Activated T-helper 9 cell treated with anti-CD3 and anti-CD28 coated beads, Interleukin-2, amount 50 U/mL, for 16 hours (primary cell): ENCODE results near the gene RPS6KB1.
A peak's percentile ranks its signal among the peaks of the same experiment; 100 is the strongest.
"Not testable (repeated sequence)": the region's sequence is repeated elsewhere in the genome, so short reads cannot be mapped to it uniquely, and the experiment has no call there.

ENCODE experiments used
- DNase-seq: peaks from one replicate; pipeline ENCODE4 v3.0.0-alpha.2; 2020; ENCODE audit warnings: low read depth

RPS6KB1 gene

GRCh38 chr17:59892924-59893675 lies at the start of gene RPS6KB1, which contains the start of gene TUBD1:
Gene RPS6KB1, plus strand, starts transcription at chr17:59893121. Its CDS starts 64 bp downstream, at chr17:59893185.
Gene TUBD1, minus strand, starts transcription at chr17:59892943. Its CDS starts 1,941 bp downstream, at chr17:59891002.
- peak; percentile 94 for DNase-seq

DNA sequence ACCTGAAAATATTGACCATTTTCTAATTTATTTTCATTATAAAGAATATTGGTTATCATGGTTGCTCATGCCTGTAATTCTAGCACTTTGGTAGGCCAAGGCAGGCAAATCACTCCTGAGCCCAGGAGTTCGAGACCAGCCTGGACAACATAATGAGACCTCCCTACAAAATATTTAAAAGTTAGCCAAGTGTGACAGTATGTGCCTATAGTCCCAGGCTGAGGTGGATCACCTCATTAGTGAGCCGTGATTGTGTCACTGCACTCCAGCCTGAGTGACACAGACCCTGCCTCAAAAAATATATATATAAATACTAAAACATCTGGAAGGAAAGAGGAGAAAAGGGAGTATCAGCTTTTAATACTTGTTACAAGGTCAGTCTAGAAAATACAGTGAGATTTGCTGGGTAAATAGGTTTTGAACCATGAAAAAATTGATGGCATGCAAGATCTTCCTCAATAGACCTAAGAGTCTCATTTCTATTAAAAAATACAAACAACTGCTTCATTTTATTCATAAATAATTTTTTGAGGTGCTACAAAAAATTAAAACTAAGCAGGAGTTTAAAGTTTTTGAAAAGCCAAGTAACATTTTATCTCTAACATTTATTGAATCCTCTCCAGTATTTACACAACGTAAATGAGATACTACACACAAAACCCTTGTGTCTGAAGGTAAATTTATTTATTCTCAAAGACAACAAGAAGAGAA lies 47.9 kb upstream of the RPS6KB1 start:
- no peak for DNase-seq

DNA sequence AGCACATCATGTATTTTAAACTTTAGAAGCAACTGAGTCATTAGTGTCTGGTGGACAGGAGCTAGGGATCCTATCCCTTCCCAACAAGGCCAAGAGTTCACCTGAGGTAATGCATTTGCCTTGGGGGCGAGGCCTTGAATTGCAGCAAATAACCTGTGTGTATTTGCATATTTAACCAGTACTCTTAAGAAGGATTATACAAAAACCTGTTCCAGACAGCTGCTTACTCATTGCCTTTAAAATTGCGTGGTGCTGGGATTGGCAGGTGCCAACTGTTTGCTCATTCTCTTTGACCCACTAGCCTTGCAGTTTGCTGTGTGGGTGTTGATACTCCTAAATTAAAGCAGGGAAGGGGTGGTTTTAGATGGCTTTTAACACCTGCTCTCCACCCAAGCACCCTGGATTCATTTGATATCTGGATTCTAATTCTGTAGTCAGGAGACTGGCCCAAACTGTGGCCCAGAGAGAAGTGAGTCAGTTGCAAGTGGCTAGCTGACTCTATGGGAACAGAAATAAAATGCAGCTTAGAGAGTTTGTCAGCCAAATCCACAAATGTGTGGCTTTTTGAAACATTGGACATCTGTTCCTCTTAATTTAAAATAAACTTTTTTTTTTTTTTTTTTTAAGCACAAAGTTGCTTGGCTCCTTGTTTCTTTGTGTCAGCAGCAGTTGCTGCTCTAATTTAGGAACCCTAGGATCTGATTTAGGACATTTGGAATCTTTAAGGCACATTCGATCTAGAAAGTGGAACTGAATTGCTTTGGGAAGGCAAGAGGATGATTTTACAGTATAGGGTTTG lies 47.1 kb upstream of the RPS6KB1 start:
- DNase-seq = peak; percentile 19

GRCh38 chr17:59846394-59847165 lies 46.3 kb upstream of the RPS6KB1 start:
- DNase-seq = no peak

GRCh38 chr17:59848385-59848668 lies 44.6 kb upstream of the RPS6KB1 start:
- DNase-seq = no peak

GRCh38 chr17:59848778-59849177 lies 44.1 kb upstream of the RPS6KB1 start:
- no peak for DNase-seq

DNA sequence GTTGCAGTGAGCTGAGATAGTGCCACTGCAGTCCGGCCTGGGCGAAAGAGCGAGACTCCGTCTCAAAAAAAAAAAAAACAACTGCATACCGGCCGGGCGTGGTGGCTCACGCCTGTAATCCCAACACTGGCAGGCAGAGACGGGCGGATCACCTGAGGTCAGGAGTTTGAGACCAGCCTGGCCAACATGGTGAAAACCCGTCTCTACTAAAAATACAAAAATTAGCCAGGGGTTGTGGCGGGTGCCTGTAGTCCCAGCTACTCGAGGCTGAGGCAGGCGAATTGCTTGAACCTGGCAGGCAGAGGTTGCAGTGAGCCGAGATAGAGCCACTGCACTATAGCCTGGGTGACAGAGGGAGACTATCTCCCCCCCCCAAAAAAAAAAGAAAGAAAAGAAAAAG lies 42.6 kb upstream of the RPS6KB1 start:
- DNase-seq = not testable (repeated sequence)

- no peak for DNase-seq
Observed at GRCh38 chr17:59851439-59852375, 41.2 kb upstream of the RPS6KB1 start.

- not testable (repeated sequence) for DNase-seq
Observed at GRCh38 chr17:59852847-59853167, 40.1 kb upstream of the RPS6KB1 start.

DNA sequence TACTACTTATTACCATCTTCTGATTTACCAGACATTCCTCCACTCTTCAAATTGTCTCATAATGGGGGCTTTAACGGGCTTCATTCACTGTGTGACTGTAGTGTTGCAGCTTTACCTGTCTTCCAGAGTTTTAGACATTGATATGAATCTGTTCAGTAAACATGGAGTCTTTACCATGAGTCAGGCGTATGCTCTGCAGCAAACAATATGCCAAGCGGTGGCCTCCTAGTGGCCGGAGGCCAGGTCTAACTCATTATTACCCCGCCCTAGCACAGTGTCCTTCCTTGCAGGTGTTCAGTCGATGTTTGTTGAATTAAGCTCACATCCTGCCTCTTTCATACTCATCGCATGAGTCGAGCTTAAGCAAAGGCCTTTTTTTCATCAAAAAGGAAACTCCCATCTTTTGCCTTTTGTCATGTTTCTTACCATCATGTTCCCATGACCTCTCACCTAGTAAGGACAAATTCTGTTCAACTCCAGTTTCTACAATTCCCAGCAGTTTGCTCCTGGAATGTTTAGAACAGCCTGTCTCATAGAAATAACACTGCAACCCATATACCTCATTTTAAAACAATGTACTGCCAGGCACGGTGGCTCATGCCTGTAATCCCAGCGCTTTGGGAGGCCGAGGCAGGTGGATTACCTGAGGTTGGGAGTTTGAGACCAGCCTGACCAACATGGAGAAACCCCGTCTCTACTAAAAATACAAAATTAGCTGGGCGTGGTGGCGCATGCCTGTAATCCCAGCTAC lies 39.6 kb upstream of the RPS6KB1 start:
- DNase-seq = peak; percentile 39

DNA sequence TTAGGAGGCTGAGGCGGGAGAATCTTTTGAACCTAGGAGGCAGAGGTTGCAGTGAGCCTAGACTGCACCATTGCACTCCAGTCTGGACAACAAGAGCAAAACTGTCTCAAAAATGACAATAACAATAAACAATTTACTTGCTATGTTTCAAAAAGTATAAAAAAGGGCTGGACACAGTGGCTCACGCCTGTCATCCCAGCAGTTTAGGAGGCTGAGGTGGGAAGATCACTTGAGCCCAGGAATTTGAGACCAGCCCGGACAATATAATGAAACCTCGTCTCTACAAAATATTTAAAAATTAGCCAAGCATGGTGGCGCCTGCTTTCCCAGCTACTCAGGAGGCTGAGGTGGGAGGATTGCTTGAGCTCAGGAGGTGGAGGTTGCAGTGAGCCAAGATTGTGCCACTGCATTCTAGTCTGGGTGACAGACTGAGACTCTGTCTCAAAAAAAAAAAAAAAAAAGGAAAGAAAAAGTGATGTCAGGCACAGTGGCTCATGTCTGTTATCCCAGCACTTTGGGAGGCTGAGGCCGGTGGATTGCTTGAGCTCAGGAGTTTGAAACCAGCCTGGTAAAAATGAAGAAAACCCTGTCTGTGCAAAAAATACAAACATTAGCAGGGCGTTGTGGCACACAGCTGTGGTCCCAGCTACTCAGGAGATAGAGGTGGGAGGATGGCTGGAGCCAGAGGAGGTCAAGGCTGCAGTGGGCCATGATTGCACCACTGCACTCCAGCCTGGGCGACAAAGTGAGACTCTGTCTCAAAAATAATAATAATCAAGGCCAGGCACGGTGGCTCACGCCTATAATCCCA lies 38.8 kb upstream of the RPS6KB1 start:
- DNase-seq = not testable (repeated sequence)

- DNase-seq = no peak
Observed at GRCh38 chr17:59856859-59857794, 35.8 kb upstream of the RPS6KB1 start.

GRCh38 chr17:59858167-59858816 lies 34.6 kb upstream of the RPS6KB1 start:
- no peak for DNase-seq

DNA sequence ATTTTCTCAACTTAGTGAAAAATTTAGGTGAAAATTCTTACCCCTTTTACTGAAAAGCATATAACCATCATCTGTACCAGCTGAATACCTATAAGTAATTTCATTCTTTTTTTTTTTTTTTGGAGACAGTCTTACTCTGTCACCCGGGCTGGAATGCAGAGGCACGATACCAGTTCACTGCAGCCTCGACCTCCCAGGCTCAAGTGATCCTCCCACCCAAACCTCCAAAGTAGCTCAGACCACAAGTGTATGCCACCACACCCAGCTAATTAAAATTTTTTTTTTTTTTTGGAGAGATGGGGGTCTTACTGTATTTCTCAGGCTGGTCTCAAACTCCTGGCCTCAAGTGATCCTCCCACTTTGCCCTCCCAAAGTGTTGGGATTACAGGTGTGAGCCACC lies 34.0 kb upstream of the RPS6KB1 start:
- DNase-seq = no peak

DNA sequence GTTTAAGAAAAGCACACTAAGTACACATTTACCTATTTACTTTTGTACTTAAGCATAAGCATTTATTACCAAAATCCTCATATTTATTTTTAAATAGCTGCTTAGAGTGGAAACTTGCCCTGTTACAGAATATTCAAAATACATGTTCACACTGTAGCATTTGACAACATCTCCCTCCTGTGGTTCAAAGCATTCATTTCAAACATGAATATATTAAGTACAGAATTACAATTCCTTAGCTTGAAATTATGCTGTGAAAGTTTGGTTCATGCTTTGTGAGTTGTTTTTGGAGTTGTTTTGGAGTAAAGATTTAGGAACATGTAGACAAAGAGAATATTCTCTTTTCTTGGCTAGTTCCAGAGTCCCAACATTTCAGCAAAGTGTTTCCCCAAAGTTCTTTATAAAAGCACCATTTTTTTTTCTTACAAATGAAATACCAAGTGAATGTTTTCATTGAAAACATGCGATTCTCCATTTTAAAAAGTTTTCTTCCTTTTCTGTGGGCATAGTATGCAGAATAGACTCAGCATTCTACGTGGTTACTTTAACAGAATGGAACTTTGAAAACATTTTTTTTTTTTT lies 33.4 kb upstream of the RPS6KB1 start:
- DNase-seq = no peak

- no peak for DNase-seq
Observed at GRCh38 chr17:59863616-59864015, 29.3 kb upstream of the RPS6KB1 start.

DNA sequence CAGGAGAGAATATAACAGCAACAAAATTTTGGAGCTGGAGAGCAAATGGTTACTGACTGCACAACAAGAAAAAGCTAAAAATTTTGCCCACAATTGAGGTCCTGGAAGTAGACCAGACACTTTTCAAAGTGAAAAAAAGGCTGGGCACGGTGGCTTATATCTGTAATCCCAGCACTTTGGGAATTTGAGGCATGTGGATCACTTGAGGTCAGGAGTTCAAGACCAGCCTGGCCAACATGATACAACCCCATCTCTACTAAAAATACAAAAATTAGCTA lies 23.0 kb upstream of the RPS6KB1 start:
- no peak for DNase-seq

DNA sequence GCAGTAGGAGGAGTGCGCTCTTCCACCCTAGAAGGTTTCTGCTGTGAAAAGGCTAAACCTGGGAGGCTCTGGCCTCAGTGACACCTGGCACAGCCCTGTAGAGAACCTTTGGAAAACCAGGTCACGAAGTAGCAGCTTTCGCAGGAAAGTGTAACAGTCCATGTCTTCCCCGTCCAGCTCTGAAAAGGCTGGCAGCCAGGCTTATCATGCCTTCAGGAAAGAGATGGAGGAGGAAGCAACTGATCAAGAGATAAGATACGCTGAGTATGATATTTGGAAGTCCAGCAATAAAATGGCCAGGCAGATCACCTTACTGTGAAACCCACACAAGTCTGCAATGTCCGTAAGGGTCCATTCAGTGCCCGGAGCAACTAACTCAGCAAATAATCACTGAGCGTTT lies 22.4 kb upstream of the RPS6KB1 start:
- DNase-seq = no peak
